Lower leg skin (tissue), 3 donors: ENCODE results near the gene RASL10B.

Experiments used
- CTCF ChIP-seq, 3 donors: fragments of 450-650 bp; IDR thresholded peaks; one replicate each; pipeline ENCODE4 v1.5.1; 2016; ENCODE audit warnings: antibody characterized with exemption in 3 of 3, mild to moderate bottlenecking in 3 of 3, moderate library complexity in 2 of 3
- POLR2A ChIP-seq, 2 donors: fragments of 450-650 bp; IDR thresholded peaks; one replicate each; pipeline ENCODE4 v1.6.1; 2016 to 2017; ENCODE audit warnings: antibody characterized with exemption in 2 of 2, mild to moderate bottlenecking in 1 of 2, moderate library complexity in 1 of 2

GRCh38 chr17:35728551-35728950 is 2.9 kb upstream of the RASL10B start:
- no peak for TF ChIP-seq CTCF (IDR thresholded peaks at IDR 0.05)
- no peak for TF ChIP-seq POLR2A (IDR thresholded peaks at IDR 0.05)
